Epithelial cell of esophagus (primary cell): ENCODE measurements around the gene L1CAM.
A peak's percentile ranks its signal among the peaks of the same experiment; 100 is the strongest.

Source experiments
- DNase-seq: peaks from one replicate; pipeline ENCODE4 v3.0.0; 2010; ENCODE audit warnings: low read depth
- H3K4me3 ChIP-seq: 2 replicates; pipeline ENCODE4 v1.5.1; 2011; ENCODE audit warnings: mild to moderate bottlenecking, low read length, control low read depth
- TF ChIP-seq, protein P1 (sequence below): IDR thresholded peaks from 2 replicates; pipeline ENCODE4 v1.5.1; 2011; ENCODE audit warnings: low read depth, mild to moderate bottlenecking, low read length, control low read depth, inconsistent platforms; ENCODE audit not compliant: insufficient read depth; ENCODE audit errors: missing control alignments

The L1CAM gene

DNA sequence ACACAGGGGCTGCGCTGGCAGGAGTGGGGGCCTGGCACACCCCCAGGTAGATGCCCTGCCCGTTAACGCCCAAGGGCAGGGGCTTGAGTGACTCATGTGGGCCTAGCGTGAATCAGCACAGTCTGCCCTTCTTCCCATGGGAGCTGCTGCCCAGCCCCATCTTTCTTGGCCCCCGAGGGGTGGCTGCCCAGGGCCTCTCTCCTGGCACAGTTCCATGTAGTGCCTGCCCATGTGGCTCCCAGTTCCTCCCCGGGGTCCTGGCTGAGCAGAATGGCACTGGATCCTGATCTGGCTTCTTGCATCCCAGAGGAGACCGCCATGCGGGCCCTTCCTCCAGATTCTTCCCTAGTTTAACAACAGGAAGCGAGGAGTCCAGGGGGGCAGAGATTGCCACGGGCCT, 16.4 kb upstream of the L1CAM start:
- DNase-seq: peak; percentile 17
- TF ChIP-seq, protein P1, sequence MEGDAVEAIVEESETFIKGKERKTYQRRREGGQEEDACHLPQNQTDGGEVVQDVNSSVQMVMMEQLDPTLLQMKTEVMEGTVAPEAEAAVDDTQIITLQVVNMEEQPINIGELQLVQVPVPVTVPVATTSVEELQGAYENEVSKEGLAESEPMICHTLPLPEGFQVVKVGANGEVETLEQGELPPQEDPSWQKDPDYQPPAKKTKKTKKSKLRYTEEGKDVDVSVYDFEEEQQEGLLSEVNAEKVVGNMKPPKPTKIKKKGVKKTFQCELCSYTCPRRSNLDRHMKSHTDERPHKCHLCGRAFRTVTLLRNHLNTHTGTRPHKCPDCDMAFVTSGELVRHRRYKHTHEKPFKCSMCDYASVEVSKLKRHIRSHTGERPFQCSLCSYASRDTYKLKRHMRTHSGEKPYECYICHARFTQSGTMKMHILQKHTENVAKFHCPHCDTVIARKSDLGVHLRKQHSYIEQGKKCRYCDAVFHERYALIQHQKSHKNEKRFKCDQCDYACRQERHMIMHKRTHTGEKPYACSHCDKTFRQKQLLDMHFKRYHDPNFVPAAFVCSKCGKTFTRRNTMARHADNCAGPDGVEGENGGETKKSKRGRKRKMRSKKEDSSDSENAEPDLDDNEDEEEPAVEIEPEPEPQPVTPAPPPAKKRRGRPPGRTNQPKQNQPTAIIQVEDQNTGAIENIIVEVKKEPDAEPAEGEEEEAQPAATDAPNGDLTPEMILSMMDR: no peak
- H3K4me3 ChIP-seq: no peak overlapping the region

DNA sequence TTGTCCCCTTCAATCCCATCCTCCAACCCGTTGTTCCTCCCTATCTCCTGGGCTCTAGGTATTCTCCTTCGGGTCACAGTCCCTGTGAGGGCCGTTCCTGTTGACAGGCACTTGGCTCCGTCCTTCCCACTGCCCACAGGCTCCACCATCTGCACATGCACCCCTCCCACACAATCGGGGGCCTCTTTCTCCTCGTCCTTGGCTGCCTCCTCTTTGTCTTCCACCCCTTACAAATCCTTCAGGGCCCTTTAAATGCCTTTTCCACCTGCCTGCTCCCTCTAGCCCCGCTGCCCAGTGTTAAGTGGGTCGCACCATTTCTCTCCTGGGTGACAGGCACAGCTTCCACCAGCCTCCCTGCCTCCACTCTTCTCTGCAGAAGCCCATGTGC, 15.8 kb upstream of the L1CAM start:
- TF ChIP-seq, protein P1: no peak
- no peak overlapping the region for H3K4me3 ChIP-seq
- no peak for DNase-seq

DNA sequence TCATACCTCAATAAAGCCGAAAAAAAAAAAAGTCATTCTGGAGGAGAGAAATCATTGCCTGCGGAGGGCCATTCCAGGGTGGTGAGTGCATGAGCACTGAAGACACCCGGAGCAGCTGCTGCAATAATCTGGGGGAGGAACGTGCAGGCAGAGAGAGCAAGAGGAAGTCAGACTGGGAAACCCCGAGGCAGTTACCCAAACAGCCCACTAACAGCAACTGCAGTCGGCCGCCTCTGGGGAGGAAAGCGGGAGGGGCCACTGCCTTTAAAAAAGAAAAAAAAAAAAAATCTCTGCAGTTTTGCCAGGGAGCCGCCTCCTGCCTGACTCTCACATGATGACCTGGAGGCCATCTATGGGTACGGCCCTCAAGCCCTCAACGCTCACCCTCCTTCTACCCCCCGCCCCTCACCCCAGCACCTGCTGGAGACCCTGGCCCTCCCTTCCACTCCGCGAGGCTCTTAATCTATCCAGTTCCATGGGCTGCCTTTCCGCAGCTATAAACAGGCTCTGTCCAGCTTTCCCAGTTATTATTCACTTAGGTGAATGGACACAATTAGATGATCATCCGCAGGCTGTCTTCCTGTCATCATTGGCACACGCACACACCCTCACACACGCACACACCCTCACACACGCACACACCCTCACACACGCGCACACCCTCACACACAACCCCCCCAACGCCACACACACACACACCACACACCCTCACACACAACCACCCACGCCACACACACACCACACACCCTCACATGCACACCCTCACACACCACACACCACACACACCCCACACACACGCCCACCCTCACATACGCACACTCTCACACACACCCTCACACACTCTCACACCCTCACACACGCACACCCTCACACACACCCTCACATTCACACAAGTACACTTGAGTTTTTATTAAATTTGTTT, 15.1 kb upstream of the L1CAM start:
- TF ChIP-seq, protein P1: no peak
- peak; percentile 84 for DNase-seq
- H3K4me3 ChIP-seq: no peak overlapping the region

DNA sequence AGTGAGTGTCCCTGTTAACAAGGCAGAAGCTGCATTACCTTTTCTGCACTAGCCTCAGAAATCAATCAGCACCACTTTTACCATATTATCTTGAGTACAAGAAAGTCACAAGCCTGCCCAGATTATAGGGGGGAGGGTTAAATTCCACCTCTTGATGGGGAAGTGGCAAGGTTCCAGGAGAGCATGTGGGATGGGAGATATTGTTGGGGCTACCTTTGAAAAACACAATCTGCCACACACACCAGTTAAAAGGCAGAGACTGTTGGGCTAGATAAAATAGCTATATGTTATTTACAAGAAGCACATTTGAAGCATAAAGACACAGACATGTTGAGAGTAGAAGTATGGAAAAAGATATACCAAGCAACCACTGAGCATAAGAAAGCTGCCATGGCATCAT, 11.9 kb upstream of the L1CAM start:
- TF ChIP-seq, protein P1: no peak
- no peak for DNase-seq
- no peak overlapping the region for H3K4me3 ChIP-seq

DNA sequence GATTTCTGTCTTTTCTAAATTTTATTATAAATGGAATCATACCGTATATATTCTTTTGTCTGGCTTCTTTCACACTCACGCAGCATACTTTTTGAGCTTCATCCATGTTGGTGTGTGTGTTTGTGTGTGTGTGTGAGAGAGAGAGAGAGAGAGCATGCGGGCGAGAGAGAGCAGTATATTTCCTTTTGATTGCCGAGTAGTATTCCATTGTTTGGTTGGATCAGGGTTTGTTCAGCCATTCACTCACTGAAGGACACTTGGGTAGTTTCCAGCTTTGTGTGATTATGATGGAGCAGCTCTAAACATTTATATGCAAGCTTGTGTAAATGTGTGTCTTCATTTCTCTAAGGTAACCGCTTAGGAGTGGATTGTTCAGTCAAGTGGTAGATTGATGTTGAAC, 3.1 kb upstream of the L1CAM start:
- DNase-seq: no peak
- no peak overlapping the region for H3K4me3 ChIP-seq
- TF ChIP-seq, protein P1: no peak

DNA sequence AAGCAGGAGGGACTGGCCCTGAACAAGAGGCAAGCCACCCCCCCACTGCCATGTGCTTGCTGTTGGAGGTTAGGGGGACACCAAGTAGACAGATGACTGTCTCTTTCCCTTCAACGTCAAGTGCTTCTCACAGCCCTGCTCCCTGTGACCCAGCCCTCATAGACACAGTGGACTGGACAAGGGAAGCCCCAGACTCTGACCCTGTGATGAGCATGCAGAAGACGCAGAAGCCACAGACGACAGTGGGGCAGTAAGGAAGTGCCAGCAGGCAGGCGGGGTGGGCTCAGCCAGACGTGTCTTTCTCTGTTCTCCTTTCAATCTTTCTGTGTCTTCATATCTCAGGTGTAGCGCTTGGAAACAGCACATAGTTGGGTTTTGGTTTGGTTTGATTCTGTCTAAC, 2.4 kb upstream of the L1CAM start:
- TF ChIP-seq, protein P1: no peak
- no peak for DNase-seq
- H3K4me3 ChIP-seq: no peak overlapping the region

DNA sequence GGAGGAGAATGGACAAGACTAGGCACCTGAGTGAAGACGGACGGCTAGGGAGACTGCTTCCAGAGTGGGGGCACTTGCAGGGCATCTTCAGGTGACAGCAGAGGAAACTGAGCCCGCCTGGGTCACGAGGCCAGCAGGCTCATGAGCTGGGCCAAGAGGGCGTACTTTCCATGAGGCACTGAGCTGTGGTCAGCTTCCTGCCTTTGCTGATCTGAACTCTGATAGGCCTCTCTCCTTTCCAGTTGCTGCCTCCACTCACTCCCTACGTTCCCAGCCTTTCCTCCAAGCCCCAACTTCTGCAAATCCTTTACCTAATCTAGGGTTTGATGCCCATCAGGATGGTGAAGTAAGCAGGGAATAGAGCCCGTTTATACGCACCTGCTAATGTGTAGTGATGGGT, 1.4 kb upstream of the L1CAM start:
- TF ChIP-seq, protein P1: no peak
- DNase-seq: no peak
- H3K4me3 ChIP-seq: no peak overlapping the region
